Globus pallidus (tissue), 1 donor: Measurements from ENCODE around the gene UBE3D.
"Not testable (repeated sequence)": the region's sequence is repeated elsewhere in the genome, so short reads cannot be mapped to it uniquely, and the experiment has no call there.

Experiments used
- DNase-seq: peaks from one replicate; pipeline ENCODE4 v3.0.0-alpha.2; 2015; ENCODE audit warnings: low spot score

The UBE3D gene

DNA sequence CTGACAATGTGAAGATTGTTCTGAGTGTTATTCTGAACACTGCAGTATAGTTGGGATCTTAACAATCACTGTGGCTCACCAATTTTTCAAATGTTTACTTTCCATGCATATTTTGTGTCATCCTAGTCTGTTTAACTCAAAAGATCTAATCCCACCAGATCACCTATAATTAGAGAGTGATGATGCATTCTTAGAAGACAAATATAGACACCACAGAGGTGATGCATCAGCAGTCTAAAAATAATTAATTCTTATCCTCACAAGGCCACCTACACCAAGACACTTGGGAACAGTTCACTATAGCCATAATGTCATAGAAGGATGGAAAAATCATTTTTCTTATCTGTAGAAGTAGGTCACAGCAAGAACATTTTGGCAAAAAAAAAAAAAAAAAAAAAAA, 154.8 kb downstream of the UBE3D start:
- no peak for DNase-seq

DNA sequence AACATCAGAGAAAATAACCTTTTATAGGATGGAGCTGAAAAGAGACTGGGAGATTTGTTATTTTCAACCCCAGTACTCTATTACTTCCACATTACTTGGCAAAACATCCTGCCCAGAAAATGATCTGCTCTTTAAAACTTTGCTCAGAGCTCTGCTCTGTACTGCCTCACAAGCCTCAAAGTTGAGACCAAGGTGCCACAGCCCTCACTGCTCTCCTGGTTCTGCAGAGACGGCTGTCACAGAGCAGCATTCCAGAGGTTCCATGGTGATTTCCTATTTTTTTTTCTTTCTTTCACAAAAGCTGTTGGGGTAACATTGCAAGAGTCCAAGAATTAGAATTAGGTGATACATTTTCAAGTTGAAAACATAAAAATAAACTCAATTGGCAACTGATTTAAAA, 155.2 kb downstream of the UBE3D start:
- no peak for DNase-seq

DNA sequence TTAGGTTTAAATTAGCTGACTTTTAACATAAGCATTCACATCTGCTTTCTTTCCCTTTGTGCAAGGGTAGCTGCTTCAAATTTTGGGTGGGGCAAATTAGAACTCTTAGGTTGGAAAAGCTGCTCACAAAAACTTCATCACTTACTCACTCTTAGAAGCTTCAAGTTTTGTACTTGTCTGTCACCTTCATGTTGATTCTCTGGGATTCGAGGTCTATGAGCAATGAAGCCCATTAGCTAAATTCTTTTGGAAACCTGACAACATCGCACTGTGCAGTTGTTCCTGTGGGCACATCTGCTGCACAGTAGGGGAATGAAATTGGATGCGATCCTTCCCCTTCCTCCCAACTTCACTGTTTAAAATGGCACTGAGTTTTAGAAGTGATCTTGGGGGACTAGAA, 156.1 kb downstream of the UBE3D start:
- DNase-seq = no peak

DNA sequence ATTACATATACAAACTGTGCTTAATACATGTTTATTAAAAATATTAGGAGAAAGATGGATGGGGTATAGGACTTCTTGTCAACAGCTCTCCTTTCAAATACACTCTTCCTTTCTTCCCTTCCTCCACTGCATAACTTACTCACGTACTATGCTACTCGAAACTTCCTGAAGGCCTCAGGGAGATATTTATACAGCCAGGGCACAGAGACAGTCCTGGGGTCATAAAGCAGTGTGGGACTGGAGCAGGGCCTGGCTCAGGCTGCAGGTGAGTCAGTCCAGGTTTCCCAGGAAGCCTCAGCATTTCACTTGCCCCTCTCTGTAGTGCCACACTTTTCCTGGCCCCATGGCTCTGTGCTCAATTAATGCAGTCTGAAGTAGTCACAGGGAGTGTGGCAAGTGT, 157.0 kb downstream of the UBE3D start:
- no peak for DNase-seq

DNA sequence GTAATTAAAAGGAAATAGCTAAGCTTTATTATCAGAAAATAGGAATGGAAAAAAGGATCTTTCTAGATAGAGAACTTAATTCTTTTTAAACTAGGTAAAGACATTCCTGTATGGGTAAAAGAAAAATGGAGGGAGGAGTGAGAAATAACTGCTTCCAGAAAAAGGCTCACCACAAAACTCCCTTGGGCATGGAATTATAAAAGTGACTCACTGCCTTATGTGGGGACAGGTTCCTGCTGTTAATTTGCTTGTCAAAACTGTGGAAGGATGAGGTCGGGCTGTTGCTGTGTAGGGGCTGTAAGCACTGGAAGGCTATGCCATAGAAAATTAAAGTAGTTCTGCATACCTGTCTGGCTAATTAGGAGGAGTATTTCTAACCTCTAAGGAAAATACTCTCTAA, 158.7 kb downstream of the UBE3D start:
- DNase-seq = no peak

DNA sequence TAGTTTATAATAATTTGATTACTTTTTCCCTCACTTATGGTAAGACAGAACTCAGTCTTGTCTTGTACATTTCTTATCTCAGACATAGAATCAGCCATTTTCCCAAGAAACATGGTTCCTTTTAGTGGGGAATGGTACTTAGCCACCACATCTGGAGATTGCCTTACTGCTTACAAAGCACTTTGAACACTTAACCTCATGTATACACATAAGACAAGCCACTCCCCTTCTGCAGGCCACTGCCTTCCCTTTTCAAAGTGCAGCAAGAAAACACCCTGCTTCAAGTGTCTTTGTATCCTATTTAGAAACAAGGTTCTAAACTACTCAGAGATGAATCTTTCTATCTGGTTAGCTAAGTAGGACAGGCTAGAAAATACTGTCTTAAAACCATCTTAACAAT, 159.2 kb downstream of the UBE3D start:
- DNase-seq = no peak

DNA sequence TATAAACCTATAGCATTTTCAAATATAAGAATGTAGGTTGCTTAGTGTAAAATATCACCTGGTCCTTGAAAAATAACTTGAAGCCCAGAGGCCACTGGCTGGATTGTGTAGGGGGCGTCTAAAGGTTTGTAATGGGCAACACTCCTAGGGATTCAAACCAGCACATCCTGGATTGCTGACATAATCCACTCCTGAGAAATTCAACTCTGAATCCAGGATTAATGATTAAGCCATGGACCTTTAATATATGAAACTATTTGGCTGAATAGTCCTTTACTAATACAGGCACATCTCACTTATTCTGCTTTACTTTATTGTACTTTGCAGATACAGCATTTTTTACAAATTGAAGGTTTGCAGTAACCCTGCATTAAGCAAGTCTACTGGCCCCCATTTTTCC, 160.8 kb downstream of the UBE3D start:
- DNase-seq = no peak

DNA sequence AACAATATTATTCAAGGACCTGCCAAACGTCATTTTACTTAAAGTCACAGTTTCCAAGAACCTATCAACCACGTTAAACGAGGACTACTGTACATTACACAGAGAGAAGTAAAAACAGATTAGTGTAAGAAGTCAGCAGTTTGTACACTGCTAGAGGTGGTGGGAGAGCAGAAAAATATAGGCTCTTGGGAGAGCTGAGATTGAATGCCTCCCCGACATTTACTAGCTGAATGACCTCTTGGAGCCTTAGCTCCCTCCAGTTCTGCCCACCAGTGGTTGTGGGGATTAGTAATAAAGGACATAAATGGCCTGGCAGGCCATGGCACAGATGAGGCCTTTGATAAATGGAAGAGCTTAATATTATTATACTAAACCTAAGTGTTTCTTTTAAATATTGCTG, 161.4 kb downstream of the UBE3D start:
- DNase-seq = no peak

DNA sequence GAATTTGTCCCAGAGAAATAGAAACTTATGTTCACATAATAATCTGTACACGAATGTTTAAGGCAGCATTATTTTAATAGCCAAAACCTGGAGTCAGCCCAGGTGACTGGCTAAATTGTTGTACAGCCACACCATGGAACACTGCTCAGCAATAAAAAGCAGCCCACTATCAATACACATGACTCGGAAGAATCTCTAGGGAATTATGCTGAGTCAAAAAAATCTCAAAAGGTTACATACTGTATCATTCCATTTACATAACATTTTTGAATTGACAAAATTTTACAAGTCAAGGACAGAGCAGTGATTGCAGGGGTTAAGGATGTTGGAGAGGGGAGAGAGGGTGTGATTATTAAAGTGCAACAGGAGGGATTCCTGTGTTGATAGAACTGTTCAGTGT, 163.4 kb downstream of the UBE3D start:
- DNase-seq = no peak

DNA sequence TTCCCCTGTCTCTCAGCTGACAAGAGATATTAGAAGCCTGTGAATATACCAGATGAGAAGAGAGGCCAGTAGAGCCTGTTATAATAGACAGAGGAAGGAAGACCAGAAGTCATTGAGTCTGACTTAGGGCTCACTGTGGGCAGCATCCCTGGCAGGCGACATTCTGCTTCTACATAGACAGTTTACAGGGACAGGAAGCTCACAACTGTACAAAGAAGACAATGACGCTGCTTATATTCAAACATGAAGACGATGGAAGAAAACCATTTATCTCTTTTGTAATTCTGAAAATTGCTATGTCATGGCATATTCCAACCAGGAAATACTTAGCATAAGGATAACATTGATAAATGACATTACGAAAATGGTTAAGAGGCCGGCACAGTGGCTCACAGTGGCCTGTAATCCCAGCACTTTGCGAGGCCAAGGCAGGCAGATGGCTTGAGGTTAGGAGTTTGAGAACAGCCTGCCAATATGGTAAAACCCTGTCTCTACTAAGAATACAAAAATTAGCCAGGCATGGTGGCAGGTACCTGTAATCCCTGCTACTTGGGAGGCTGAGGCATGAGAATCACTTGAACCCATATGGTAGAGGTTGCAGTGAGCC, 170.9 kb downstream of the UBE3D start:
- no peak for DNase-seq

DNA sequence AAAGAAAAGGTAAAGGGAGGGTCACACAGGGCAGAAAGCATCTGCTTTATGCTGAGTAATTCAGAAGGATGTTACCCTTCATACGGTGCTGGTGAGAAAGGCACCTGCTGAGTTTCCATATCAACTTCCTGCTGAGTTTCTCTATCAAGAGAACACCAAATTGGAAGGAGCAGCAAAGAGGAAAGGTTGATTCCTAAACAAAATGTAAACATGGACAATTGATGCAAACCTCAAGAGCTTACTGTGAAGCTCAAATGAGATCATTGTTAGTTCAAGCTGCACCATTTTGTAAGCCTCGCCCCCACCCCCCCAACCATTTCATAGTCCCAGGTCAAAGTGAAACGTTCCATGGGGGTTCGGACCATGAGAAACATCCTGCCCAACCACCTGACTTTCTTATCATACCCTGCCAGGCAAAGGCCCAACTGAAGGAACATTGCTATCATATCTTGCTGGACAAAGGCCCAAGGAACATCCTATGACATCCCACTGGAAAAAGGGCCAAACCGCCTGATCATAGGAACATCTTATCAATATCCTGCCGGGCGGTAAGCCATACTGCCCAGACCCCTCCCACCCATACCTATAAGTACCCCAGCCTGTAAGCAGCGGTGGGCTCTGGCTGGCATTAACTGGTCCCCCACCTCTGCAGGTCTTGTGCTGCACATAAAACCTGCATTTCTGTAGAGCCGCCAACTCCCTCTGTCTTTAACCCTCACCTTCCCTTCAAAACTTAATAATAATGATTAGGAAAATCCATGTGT, 171.6 kb downstream of the UBE3D start:
- DNase-seq = no peak

DNA sequence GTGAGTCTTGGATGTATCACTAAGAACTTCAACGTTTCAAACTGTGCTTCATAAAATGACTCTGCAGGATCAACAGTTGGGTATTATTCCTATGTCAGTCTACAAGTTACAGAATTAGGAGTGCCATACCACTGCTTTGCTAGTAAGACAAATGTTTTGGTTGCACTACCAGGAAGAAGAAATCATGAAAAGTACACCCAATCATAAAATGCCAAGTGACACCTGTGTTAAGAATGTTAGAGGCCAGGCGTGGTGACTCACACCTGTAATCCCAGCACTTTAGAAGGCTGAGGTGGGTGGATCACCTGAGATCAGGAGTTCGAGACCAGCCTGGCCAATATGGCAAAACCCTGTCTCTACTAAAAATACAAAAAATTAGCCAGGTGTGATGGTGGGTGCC, 174.1 kb downstream of the UBE3D start:
- not testable (repeated sequence) for DNase-seq

DNA sequence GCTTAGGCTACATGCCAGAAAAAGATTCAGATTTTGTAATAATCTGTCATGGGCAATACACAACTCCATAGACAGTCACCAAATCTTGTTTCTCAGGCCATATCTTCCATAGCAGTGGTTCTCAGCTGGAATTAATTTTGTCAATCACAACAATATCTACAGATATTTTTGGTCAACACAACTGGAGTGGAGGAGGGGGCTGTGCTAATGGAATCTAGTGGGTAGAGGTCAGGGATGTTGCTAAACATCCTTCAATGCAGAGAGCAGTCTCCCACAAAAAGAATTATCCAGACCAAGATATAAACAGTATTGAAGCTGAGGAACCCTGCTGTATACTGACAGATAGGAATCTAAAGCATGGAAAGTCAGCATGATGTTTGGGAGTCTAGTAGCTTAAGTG, 174.6 kb downstream of the UBE3D start:
- no peak for DNase-seq

DNA sequence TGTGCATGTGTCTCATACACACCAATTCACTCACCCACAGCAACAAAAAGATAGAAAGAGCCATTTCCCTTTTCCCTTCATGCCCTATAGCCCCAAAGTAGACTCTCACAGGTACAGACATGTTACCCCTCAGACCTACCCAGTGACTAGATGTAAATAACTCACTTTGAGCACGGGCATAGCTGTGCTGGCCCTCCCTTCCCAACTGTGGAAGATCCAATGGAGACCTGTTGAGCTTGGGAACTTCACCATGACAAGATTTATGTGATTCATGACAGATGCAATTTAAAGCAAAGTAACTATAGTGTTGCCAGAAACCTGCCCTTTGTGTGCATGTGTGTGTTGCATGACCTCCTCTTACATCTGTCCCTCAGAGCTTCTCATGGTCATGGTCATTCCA, 175.4 kb downstream of the UBE3D start:
- DNase-seq = no peak

DNA sequence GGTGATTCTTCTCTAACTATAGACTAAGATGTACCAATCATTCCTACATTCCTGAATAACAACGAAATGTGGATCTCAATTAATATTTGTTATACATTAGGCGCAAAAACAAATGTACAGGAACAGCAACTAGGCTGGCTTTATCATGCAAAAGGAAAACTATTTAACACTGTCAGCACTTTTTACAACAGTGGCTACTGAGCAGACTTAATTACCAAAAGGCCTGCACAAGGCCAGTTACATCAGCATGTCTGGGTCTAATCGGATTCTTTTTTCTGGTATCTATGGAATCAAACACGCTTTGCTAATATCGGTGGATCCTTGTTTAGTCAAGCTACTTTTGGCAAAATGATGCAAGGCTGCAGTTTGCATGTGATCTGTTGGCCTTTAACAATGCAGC, 176.5 kb downstream of the UBE3D start:
- no peak for DNase-seq

DNA sequence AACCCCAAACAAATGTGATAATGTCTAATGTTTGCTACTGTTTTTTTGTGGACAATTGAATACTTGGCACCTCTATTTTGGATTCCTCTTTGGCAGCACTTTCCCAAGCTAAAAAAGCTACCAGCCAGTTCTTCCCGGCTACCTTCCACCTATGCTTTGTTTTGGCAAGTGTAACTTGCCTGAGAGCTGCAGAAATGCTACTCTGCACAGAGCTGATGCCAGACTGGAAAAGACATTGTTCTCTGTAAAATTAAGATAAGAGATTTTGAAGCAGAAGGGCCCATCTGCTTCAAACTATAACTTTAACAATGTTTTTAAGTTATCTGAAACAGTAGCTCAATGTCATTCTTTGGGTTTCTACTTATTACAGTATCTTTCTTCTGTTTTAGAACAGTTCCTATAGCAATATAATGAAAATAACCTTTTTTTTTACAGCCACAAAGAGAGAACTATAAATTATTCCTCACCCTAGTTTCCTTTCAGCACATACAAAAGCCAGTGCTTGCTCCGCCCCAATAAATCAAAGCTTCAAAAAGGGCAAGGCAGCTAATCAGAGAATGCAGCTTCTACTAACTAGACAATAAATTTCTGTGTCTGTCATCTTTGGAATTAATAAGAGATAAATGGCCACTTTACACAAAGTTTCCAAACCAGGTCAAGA, 183.1 kb downstream of the UBE3D start:
- no peak for DNase-seq

DNA sequence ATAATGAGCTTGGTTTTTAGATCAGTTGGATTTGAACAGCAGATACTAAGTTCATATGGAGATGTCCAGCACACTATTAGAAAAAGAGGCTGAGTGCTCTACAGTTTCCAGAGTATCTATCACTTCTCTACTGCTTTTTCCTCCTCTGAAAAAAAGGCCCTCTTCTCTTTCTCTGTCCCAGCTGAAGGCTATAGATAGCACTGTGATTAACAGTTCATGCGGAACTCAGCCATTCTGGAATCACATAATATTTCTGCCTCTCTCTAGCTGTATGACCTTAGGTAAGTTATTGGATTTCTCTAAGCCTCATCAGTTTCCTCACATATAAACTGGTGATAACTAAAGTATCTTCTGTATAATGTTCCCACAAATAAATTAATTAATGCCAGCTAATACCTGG, 184.1 kb downstream of the UBE3D start:
- DNase-seq = no peak

DNA sequence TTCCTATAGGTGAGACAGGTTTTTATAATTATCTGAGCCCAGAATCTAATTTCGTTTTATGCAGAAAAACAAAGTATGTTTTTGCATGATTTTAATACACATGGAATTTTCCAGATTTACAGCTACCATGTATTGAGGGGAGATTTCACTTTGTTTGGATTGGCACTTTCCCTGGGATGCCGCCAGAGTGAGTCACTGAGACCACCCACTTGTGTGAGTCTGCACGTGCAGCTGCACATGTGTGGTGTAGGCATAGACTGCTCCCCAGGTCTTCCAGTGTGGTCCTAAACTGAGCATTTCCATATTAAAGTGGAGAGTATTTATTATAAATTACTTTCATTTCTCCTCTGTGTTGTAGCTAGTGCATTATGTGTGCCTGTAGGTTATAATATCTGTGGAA, 186.8 kb downstream of the UBE3D start:
- DNase-seq = no peak

DNA sequence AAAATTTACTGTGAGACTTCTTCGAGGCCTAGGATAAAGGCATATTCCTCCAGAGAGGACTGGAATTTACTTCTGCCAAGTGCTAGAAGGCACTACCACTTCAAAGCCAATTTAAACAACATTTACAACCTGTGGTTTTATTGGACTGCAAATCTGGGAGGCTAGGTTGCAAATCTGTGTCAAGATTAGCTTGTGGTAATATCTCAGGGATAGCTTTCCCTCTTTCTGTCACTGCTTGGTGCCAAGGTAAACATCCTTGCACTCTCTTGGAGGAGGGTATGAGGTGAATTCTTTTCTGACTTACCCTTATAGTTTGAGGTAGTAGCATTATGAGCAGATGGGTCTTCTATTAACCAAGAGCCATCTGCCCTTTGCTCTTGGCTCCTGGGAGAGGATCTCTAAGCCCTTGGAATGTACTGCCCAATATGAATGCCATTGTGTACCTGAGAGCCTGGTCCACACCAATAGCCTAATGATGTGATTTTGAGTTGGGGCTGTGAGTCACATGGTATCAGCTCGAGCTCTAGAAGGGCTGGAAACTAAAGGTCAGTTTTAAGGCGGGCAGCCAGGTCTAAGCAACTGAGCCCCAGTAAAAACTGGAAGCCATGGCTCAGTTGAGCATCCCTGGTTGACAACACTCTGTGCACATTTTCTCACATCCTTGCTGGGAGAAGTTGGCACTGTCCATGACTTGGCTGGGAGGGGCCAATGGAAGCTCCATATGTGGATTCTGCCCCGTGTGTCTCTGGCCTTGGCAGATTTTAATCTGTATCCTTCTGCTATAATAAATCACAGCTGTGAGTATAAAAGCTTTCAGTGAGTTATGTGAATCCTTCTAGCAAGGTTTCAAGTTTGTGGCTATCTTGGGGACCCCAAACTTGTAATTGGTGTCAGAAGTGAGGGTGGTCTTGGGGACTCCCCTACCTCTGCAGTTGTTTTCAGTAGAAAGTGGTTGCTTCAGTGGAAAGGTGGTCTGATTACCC, 188.1 kb downstream of the UBE3D start:
- no peak for DNase-seq

DNA sequence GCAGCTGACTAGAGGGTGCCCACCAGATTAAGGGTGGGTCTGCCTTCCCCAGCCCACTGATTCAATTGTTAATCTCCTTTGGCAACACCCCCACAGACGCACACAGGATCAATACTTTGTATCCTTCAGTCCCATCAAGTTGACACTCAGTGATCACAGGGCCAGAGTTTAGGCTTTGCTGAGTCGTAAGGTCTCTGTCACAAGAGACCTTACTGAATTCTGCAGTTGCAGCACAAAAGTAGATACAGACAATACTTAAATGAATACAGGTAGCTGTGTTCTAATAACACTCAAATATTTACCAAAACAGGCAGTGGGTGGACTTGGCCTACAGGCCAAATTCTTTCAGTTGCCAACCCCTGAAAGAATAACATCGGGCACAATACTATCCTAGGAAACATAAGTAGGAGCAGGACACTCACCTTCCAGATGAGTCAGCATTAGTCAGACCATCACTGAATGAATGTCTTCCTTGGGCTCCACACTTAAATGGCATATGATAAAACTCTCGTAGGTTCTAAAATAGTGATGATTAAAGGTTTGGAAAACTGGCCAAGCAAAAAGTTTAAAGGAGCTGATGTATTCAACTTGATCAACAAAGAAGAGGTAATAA, 190.0 kb downstream of the UBE3D start:
- DNase-seq = no peak

DNA sequence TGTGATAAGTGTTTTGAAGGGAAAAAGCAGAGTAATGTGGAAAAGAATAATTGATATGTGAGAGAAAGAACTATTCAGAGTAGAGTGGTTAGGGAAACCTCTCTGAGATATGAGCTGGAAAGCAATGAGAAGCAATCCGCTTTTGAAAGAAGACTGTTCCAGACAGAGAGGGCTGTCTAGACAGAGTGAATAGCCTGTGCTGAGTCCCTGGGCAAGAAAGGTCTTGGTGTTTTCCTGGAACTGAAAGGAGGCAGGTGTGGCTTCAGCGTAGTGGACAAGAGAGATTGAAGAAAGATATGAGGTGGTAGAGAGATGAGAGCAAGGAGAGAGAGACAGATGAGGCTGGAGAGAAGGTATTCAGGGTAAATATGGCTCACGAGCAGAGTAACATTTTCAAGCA, 190.8 kb downstream of the UBE3D start:
- no peak for DNase-seq

DNA sequence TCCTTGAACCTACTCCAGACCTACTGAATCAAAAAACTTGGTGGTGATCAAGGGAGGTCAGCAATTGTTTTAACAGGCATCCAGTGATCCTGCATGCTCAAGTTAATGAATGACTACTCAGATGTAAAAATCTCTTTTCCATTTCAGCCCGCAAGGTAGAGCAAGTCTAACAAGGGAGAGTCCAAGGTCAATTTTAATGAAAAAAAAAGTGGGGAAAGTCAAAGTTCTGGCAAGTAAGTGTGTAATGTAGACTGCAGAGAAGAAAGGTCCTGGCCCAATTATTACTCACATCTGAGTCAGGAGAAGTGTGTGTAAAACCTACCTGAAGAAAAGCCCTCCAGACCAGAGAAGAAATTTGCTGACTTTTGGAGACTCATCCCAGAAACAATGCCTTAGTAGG, 193.5 kb downstream of the UBE3D start:
- DNase-seq = no peak
